ENCODE results near the gene SLC34A1.
"Not testable (repeated sequence)": the region's sequence is repeated elsewhere in the genome, so short reads cannot be mapped to it uniquely, and the experiment has no call there.

Gene SLC34A1

DNA sequence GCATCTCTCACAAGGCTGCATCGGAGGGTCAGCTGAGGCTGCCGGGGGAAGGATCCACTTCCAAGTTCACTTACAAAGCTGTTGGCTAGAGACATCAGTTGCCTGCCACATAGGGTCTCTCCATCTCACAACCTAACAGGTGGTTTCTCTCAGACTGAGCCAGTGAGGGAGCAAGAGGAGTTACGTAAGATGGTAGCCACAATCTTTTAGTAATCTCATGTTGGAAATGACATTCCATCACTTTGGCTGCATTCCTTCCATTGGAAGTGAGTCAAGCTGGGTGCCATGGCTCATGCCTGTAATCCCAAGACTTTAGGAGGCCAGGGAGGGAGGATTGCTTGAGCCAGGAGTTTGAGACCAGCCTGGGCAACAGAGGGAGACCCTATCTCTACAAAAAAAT, 34.8 kb downstream of the SLC34A1 start:
- DNase-seq = no peak

DNA sequence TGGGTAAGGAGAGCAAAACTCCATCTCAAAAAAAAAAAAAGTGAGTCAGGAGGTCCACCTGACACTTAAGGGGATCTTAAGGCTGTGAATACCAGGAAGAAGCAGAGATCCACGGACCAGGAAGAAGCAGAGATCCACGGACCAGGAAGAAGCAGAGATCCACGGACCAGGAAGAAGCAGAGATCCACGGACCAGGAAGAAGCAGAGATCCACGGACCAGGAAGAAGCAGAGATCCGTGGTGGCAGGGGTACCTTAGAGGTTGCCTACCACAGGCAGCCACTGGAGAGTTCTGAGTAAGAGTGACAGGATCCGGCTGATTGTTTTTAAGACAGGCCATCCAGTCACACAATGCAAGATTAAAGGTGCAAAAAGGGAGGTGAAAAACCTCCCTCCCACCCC, 36.2 kb downstream of the SLC34A1 start:
- not testable (repeated sequence) for DNase-seq

- DNase-seq = no peak
Observed at GRCh38 chr5:177421062-177421798, 37.0 kb downstream of the SLC34A1 start.

GRCh38 chr5:177423671-177424070, 39.4 kb downstream of the SLC34A1 start:
- DNase-seq = no peak

DNA sequence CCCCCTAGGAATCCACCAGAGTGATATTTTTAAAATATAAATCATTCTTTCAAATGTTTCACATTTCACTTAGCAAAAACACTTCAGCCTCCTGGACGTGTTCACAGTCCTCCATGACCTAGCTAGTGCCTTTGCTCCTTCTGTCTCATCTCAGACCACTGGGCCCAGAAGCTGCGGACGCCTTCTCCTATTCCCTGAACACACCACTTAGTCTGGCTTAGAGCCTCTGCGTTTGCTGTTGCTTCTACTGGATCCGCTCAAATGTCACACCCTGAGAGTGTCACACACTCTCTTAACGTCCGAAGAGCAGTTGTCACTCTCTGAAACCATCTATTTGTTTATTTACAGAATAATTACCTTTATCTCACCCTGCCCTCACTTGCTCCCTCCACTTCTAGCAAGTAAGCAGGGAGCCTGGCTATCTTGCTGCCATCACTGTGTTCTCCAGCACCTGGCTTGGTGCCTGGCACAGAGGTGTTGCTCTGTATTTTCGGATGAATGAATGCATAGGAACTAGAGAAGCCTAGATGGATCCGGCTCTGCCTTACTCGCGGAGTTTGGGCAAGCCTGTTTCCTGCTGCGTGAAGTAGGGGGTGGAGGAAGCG, 41.1 kb downstream of the SLC34A1 start:
- DNase-seq = no peak

GRCh38 chr5:177425801-177426565, 41.7 kb downstream of the SLC34A1 start:
- DNase-seq = peak; percentile 100

- DNase-seq = peak in 1 of 2 experiments; percentile 38
Observed at GRCh38 chr5:177426566-177427210, 42.5 kb downstream of the SLC34A1 start, which contains the start of gene GRK6. Gene GRK6, plus strand, starts transcription at chr5:177426676. Its CDS starts 170 bp downstream, at chr5:177426846.

- no peak for DNase-seq
Observed at GRCh38 chr5:177427211-177427822, 43.1 kb downstream of the SLC34A1 start.

- no peak for DNase-seq
Observed at GRCh38 chr5:177427919-177428573, 43.8 kb downstream of the SLC34A1 start.

DNA sequence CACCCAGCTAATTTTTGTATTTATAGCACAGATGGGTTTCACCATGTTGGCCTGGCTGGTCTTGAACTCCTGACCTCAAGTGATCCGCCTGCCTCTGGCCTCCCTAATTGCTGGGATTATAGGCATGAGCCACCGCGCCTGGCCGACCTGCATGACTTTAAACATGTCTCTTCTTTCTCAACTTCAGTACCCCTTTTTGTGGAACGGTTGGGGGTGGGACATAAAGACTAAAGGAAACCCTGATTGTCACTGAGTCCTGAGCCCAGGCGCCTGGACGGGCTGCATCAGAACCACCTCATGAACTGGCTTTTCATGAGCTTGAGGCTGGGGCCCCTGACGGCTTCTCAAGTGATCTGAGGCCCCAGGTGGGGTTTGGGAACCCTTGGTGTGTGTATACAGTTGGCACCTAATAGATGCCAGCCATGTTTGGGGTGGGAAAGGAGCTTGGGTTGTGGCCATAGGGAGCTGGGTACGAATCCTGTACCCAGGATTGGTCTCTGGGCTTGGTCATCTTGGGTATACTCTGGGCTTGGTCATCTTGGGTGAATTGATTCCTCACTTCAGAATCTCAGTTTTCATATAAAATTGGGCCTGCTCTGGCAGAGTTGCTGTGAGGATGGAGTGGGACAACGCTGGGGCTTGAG, 44.5 kb downstream of the SLC34A1 start:
- DNase-seq = no peak

- DNase-seq = no peak
Observed at GRCh38 chr5:177429248-177430040, 45.2 kb downstream of the SLC34A1 start.

DNA sequence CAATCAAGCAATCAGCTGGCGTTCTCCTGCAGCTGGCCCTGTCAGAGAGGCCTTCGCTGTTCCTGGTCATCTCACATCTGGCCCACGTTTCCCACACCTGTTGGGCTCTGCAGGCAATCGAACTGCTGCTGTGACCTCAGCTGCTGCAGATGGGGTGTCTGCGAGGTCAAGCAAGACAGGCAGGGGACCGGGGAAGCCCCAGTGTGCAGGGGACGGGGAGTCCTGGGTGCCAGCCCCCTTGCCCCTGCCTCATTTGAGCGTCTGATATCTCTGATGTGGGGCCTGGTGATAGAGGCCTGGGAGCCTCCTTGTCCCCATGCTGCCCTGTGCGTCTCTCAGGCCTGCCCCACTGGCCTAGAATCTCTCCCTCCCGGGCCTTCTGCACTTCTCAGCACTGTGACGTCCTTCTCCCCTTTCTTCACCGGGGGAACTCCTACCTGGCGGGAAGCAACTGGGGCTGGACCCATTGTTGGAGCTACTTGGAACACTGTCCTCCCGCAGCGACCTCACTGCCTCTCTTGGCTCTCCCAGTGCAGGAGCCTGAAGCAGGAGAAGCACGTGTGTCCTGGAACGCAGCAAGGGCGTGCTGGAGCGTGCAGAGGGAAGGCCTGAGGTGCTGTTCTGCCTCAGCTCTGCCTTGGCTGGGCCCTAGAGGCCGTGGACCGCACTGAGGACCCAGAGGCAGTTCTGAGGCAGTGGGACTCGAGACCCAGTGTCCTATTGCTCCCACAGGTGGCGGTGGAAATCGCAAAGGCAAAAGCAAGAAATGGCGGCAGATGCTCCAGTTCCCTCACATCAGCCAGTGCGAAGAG, 46.1 kb downstream of the SLC34A1 start:
- DNase-seq = no peak

DNA sequence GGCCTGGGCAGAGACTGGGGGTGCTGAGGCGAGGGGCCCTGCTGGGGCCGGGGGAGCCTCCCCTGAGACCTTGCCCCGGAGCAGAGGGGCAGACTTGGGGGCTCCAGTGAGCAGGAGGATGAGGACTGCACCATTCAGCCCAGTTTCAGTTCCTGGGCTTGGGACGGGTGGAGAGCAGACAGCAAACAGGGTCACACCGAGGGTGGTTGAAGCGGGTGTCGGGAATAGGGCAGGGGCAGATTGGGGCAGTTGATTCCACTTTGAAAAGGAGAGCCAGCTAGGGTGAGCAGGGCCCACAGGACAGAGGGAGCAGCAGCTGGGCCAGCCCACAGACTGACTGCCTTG, 46.7 kb downstream of the SLC34A1 start:
- no peak for DNase-seq

DNA sequence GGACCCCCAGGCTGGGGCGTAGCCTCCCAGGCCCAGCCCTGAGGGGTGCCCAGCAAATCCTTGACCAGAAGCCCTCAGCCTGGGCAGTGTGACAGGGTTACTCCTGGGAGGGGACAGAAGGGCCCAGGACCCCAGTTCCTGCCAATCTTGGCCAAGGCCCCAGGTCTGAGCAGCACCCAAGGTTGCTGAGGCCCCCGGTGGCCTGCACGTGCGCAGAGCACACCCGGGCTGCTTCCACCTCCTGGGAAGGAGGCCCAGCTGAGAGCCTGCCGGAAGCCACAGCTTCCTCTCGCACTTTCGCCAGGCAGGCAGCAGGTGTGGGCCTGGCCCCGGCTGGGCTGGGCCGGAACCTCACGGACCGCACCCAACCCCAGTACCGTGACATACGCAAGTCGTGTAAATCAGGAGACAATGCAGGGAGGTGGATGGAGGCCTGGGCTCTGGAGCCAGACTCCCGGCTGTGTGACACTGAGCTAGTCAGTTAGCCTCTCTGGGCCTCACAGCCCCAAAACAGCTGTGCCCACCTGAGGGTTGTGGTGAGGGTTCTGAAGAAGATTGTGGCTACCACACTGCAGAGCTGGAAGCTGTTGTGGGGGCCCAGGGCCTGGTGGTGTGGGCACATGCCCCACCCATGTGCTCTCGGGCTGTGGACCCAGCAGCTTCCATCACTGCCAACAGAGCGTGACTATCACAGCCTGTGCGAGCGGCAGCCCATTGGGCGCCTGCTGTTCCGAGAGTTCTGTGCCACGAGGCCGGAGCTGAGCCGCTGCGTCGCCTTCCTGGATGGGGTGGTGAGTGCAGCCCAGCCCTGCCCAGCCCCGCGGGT, 47.3 kb downstream of the SLC34A1 start:
- DNase-seq = no peak

- DNase-seq = no peak
Observed at GRCh38 chr5:177432143-177432838, 48.1 kb downstream of the SLC34A1 start.

- DNase-seq = no peak
Observed at GRCh38 chr5:177432839-177433657, 48.8 kb downstream of the SLC34A1 start.

DNA sequence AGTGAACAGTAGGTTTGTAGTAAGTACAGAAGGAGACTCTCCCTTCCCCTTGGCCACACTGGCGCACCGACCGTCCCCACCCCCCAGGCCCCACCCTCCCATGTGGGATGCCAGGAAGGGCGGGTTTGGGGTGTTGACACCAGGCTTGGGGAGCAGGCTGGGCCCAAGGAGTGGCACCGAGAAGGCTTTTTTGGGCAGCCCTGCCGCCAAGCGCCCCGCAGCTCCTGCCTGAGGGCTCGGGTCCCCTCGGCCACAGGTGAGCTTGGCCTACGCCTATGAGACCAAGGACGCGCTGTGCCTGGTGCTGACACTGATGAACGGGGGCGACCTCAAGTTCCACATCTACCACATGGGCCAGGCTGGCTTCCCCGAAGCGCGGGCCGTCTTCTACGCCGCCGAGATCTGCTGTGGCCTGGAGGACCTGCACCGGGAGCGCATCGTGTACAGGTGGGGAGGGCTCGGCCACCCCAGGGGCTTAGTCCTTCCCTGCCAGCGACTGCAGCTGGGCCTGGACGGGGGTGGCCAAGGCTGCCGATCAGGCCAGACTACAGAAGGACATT, 49.5 kb downstream of the SLC34A1 start:
- no peak for DNase-seq
